HepG2 (cell line): ENCODE data around the gene PPM1H. TPM values are rescaled to one million over a fixed set of nuclear protein-coding genes. Genes with fewer than 3 reads are reported as not detected.

Experiments
- BHLHE40 ChIP-seq: IDR thresholded peaks from 2 replicates; pipeline ENCODE4 v1.6.1; 2011; ENCODE audit warnings: low read length, improper control_type of control experiment
- DNMT3B ChIP-seq: conservative IDR thresholded peaks from 2 replicates; pipeline ENCODE4 v1.6.1; 2016; ENCODE audit warnings: missing biosample characterization, control low read depth
- FOSL2 ChIP-seq: sonication (generic); formaldehyde crosslinking; IDR thresholded peaks from 2 replicates; pipeline ENCODE4 v1.4.0; 2020; ENCODE audit warnings: missing genetic modification reagents
- IRX3 ChIP-seq: sonication (generic); formaldehyde crosslinking; IDR thresholded peaks from 2 replicates; pipeline ENCODE4 v1.8.1; 2023; ENCODE audit warnings: mild to moderate bottlenecking, low read depth, missing genetic modification reagents, borderline replicate concordance
- NR2F6 ChIP-seq, 2 experiments: IDR thresholded peaks; 2 replicates each; pipeline ENCODE4 v1.6.1; 2016; ENCODE audit warnings: antibody characterized with exemption in 1 of 2, mild to moderate bottlenecking in 1 of 2
- SAFB2 ChIP-seq: sonication (generic); formaldehyde crosslinking; IDR thresholded peaks from 2 replicates; pipeline ENCODE4 v1.5.1; 2020; ENCODE audit warnings: missing genetic modification reagents, low read depth, mild to moderate bottlenecking, borderline replicate concordance
- SRSF9 ChIP-seq: fragments of 200-400 bp; formaldehyde crosslinking; IDR thresholded peaks from 2 replicates; pipeline ENCODE4 v1.6.1; 2018; ENCODE audit warnings: borderline replicate concordance, mild to moderate bottlenecking, low read depth, low read length; ENCODE audit not compliant: insufficient read depth, poor library complexity, severe bottlenecking
- ZMYM2 ChIP-seq: sonication (generic); formaldehyde crosslinking; IDR thresholded peaks from 2 replicates; pipeline ENCODE4 v1.8.0; 2022; ENCODE audit warnings: mild to moderate bottlenecking, missing genetic modification reagents
- ZNF773 ChIP-seq: sonication (generic); formaldehyde crosslinking; IDR thresholded peaks from 2 replicates; pipeline ENCODE4 v1.4.0; 2020; ENCODE audit warnings: missing genetic modification reagents, borderline replicate concordance
- polyA plus RNA-seq, 8 experiments: library from polyadenylated mRNA; depleted of rRNA in 3 of 8; stranded (reverse) in 7 of 8; unstranded in 1 of 8; fragments of >200 nt; fragmentation: Illumina TruSeq in 4 of 8; extraction: Trizol in 4 of 8; gene quantifications; 2 replicates each; pipeline versions ENCODE4 v1.2.1 to v1.2.3, GENCODE V29; 2011 to 2016; ENCODE audit warnings: low read depth in 4 of 8, missing spikeins in 1 of 8, mixed read lengths in 1 of 8; ENCODE audit not compliant: insufficient read depth in 1 of 8
- total RNA-seq, 5 experiments: library from RNA; depleted of rRNA; stranded (reverse); fragments of >200 nt; fragmentation: Illumina TruSeq; extraction: Trizol; gene quantifications; 2 replicates each; pipeline ENCODE4 v1.2.3, GENCODE V29; 2016; ENCODE audit warnings: low read depth in 1 of 5
- TF ChIP-seq, protein P1 (sequence below): sonication (generic); formaldehyde crosslinking; IDR thresholded peaks from 2 replicates; pipeline ENCODE4 v1.5.0; 2020; ENCODE audit warnings: missing genetic modification reagents, mild to moderate bottlenecking, borderline replicate concordance
- TF ChIP-seq, protein P2 (sequence below): sonication (generic); formaldehyde crosslinking; IDR thresholded peaks from 2 replicates; pipeline ENCODE4 v1.8.1; 2022; ENCODE audit warnings: low read depth, mild to moderate bottlenecking, missing genetic modification reagents

PPM1H gene
- total and polyA plus RNA-seq, 2 of the 13 experiments (the other 11 are each of a cell fraction or from before 2014, with no cell fraction given), result 29.1 to 38.1 TPM

DNA sequence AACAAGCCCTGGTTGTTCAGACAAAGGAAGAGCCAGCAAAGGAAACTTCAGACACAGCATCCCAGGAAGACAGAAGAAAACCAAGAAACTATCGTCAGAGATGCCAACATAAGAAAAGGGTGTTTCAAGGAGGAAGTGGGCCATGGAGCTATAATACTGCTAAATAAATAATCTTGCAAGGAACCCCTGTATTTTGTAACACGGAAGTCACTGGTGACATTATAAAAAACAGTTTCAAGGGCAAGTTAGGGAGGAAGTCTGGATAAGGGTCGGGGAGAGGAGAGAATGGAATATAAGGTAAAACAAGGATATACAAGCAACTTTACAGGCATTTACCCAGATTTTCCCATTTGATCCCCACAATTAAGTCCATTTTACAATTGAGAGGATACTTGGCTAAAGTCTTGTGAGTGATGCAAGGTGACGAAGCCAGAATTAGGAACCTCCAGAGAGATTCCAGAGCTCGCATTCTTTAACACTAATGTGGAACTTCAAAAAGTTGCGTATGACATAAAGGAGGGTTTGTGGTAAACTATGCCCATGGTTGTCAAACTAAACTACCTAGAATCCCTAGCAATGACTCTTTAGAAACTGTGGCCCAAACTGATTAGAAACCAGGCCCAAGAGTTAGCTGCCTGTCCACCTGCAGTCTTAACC lies 46.4 kb downstream of the PPM1H start (continued):
- TF ChIP-seq SAFB2 (no peak), BHLHE40 (no peak), DNMT3B (CRISPR knock-in tag) (no peak), ZMYM2 (CRISPR knock-in tag) (no peak), FOSL2 (no peak), ZNF773 (CRISPR knock-in tag) (no peak), IRX3 (CRISPR knock-in tag) (no peak), SRSF9 (no peak), NR2F6 (IDR thresholded peaks at IDR 0.05) (no peak), NR2F6 (CRISPR knock-in tag; IDR thresholded peaks at IDR 0.05) (no peak)
- TF ChIP-seq, protein P1, sequence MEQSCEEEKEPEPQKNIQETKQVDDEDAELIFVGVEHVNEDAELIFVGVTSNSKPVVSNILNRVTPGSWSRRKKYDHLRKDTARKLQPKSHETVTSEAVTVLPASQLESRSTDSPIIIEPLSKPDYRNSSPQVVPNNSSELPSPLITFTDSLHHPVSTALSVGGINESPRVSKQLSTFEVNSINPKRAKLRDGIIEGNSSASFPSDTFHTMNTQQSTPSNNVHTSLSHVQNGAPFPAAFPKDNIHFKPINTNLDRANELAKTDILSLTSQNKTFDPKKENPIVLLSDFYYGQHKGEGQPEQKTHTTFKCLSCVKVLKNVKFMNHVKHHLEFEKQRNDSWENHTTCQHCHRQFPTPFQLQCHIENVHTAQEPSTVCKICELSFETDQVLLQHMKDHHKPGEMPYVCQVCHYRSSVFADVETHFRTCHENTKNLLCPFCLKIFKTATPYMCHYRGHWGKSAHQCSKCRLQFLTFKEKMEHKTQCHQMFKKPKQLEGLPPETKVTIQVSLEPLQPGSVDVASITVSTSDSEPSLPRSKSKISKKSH (CRISPR knock-in tag), result no peak
- TF ChIP-seq, protein P2, sequence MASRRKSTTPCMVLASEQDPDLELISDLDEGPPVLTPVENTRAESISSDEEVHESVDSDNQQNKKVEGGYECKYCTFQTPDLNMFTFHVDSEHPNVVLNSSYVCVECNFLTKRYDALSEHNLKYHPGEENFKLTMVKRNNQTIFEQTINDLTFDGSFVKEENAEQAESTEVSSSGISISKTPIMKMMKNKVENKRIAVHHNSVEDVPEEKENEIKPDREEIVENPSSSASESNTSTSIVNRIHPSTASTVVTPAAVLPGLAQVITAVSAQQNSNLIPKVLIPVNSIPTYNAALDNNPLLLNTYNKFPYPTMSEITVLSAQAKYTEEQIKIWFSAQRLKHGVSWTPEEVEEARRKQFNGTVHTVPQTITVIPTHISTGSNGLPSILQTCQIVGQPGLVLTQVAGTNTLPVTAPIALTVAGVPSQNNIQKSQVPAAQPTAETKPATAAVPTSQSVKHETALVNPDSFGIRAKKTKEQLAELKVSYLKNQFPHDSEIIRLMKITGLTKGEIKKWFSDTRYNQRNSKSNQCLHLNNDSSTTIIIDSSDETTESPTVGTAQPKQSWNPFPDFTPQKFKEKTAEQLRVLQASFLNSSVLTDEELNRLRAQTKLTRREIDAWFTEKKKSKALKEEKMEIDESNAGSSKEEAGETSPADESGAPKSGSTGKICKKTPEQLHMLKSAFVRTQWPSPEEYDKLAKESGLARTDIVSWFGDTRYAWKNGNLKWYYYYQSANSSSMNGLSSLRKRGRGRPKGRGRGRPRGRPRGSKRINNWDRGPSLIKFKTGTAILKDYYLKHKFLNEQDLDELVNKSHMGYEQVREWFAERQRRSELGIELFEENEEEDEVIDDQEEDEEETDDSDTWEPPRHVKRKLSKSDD, result no peak
